ENCODE data around the gene GP1BB.
"Not testable (repeated sequence)": the region's sequence is repeated elsewhere in the genome, so short reads cannot be mapped to it uniquely, and the experiment has no call there.

The GP1BB gene

DNA sequence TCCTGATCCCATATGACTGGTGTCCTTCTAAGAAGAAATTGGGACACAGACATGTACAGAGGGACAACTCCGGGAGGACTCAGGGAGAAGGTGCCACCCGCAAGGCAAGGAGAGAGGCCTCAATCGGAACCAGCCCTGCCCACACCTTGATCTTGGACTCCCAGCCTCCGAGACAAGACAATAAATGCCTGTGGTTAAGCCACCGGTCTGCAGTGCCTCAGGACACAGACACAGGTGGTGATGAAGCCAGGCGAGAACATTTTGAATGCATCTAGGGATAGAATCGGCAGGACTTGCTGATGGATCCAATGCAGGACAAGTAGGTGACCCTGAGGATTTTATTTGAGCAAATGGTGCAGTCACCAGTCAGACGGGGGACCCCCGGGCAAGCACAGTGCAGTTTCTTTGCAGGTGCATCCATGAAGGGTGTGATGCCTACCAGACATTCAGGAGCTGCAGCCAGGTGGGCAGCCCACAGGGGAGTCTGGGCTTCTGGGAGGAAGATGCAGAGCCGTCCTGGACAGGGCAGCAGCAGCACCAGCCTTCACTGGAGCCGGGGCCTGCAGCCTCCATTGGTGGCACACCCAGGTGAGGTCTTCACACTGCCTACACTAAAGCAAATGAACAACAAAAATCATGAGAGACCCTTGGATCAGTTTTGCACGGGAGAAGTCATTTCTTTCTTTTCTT is 29.2 kb upstream of the GP1BB start:
- DNase-seq: no peak

DNA sequence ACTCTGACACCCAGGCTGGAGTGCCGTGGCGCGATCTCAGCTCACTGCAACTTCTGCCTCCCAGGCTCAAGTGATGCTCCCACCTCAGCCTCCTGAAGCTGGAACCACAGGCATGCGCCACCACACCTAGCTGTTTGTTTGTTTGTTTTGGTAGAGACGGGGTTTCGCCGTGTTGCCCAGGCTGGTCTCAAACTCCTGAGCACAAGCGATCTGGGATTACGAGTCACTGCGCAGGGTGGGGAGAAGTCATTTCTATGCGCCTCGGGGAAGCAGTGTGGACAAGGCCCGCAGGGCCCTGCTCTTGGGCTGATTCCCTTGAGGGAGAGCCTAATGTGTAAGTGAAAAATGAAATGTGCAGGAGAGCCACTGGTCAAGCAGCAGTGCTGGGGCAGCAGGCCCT is 28.6 kb upstream of the GP1BB start:
- DNase-seq: no peak

DNA sequence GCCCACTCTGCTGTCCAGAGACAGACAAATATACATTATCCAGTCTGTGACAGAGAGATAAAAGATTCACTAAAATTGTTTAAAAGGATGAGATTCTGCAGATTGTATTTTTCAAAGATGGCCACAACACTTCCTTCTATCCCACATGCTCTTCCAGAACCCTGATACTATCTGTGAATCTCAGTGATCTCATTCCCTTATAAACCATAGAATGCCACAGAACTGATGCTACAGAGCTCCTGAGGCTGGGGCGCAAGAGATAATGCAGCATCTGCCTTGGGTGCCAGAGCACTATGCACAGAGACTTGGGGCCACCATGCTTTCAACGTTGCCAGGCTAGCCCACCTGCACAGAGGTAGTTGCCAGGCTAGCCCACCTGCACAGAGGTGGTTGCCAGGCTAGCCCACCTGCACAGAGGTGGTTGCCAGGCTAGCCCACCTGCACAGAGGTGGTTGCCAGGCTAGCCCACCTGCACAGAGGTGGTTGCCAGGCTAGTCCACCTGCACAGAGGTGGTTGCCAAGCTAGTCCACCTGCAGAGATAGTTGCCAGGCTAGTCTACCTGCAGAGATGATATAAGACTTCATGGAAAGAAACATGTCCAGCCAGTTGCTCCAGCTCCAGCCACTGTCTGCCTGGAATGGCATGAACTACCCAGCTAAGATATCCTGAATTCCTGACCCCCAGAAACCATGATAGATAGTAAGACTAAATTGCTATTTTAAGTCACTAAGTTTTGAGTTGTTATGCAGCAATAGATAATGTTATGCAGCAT is 26.6 kb upstream of the GP1BB start:
- no peak for DNase-seq

DNA sequence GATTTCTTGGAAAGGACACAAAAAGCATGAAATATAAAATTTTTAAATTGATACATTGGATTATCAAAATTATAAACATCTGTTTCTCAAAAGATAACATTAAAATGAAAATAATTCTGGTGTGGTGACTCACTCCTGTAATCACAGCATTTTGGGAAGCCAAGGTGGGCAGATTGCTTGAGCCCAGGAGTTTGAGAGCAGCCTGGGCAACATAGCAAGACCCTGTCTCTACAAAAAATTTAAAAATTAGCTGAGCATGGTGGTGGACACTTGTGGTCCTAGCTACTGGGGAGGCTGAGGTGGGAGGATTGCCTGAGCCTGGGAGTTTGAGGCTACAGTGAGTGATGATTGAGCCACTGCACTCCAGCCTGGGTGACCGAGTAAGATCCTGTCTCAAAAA is 25.5 kb upstream of the GP1BB start:
- not testable (repeated sequence) for DNase-seq

DNA sequence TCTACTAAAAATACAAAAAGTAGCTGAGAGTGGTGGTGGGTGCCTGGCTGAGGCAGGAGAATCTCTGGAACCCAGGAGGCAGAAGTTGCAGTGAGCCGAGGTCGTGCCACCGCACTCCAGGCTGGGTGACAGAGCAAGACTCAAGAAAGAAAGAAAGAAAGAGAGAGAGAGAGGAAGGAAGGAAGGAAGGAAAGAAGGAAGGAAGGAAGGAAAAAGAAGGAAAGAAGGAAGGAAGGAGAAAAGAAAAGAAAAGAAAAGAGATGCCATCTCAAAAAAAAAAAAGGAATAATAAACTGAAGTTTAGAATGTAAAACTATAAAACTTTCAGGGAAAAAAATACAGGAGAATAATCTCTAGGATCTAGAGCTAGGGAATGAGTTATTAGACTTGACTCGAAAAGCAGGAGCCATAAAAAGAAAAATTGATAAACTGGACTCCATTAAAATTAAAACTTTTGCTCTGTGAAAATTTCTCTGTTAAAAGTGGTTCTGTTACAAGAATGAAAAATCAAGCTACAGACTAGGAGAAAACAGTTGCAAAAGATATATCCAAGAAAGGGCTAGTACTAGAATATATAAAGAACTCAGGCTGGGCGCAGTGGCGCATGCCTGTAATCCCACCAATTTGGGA is 22.4 kb upstream of the GP1BB start:
- no peak for DNase-seq

DNA sequence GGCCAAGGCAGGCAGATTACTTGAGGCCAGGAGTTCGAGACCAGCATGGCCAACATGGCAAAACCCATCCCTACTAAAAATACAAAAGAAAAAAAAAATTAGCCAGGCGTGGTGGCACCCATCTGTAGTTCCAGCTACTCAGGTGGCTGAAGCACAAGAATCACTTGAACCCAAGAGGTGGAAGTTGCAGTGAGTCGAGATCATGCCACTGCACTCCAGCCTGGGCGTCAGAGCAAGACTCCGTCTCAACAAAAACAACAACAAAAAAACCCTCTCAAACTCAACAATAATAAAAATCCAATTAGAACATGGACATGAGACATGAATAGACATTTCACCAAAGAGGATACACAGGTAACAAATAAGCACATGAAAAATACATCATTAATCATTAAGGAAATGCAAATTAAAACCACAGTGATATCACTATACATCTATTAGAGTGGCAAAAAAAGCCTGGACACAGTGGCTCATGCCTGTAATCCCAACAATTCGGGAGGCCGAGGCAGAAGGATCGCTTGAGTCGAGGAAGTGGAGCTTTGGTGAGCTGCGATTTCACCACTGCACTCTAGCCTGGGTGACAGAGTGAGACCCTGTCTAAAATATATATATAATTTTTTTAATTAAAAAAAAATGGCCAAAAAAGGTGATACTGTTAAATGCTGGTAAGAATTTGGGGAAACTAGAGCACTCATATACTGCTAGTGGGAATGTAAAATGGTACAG is 21.8 kb upstream of the GP1BB start:
- no peak for DNase-seq

DNA sequence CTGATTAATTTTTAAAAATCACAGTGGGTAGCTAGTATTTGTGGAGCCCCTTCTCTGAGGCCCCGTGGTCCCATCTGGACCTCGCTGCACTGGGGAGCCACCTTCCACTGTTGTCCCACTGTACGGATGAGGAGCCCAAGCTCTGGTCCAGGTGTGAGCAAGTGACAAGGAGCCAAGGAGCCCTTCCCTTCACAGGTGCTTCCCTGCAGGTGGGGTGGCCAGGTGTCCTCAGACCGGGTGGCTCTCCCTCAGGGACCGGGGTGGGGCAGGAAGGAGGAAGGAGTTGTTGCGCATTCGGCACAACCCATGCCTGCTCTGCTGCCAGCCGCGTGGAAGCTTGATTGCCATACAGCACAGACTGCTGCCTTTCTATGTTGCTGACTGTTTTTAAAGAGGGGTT is 19.5 kb upstream of the GP1BB start:
- no peak for DNase-seq

DNA sequence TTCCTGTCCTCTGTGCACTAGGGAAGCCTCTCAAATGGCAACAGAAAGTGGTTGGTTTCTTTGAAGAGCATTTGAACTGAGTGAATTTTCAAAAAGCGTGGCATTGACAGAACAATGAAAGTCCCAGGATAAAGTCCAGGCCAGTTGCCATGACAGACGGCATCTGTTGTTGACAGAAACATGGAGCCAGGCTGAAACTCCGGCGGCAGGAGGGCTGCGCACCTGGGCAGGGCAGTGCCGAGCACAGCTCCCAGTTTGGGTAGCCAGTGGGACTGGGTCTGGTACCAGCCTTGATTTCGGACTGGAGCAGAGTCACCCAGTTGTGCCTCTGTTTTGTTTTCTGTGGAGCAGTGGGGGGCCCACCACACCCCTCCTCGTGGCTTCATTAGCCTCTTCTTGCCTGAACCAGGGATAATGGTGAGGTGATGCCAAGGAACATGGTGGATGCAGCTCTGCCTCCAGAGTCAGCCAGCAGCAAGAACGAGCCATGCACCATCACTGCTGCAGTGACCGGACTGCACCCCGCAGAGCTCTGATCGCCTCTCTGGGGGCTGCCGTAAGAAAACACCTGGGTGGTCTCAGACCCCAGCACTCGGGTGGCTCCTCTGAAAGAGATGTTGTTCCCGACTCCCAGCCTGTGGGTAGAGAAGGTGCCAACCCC is 18.9 kb upstream of the GP1BB start:
- no peak for DNase-seq

DNA sequence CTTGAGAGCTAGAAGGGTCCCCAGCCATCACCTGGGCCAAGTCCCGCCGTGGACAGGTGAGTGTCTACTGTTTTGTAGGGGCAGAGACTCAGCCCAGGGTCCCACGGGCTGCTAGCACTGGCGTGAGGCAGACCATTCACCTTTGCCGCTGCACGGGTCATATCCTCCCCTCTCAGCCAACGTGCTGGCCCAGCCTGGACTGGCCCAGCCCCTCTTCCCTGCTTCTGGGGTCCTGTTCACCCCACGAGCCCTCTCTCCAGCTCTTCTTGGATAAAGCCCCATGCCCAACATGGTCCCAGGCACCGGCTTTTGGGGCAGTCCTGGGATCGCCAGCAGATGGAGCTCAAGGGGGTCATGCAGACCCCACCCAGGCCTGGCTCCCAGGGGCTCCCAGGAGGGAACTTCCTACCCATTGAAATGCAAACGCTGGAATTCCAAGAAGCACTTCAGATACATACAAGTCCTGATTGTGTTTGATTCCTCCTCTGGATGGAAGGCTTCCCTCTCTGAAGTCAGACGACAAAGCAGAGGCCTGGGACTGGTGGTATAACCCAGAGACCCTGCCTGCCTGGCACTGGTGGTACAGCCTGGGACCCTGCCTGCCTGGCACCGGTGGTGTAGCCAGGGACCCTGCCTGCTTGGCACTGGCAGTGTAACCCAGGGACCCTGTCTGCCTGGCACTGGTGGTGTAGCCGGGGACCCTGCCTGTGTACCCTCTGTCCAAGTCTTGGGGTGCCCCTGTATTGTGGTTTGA is 18.0 kb upstream of the GP1BB start:
- DNase-seq: no peak

DNA sequence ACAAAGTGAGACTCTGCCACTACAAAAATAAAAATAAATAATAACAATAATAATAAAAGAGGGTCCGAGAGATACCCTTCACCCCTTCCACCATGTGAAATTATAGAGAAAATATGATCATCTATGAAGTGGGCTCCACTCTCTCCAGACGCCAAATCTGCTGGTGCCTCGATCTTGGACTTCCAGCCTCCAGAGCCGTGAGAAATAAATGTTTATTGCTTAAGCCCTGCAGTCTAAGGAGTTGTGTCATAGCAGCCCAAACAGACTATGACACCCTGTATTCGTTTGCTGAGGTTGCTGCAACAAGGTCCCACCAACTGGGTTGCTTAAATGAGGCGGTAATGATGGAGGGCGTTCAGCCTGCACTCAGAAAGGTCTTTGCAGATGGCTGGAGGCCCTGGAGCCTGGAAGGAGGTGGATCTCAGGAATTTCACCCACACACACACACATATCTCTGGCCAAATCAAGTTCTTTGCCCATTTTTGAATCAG is 16.6 kb upstream of the GP1BB start:
- no peak for DNase-seq

DNA sequence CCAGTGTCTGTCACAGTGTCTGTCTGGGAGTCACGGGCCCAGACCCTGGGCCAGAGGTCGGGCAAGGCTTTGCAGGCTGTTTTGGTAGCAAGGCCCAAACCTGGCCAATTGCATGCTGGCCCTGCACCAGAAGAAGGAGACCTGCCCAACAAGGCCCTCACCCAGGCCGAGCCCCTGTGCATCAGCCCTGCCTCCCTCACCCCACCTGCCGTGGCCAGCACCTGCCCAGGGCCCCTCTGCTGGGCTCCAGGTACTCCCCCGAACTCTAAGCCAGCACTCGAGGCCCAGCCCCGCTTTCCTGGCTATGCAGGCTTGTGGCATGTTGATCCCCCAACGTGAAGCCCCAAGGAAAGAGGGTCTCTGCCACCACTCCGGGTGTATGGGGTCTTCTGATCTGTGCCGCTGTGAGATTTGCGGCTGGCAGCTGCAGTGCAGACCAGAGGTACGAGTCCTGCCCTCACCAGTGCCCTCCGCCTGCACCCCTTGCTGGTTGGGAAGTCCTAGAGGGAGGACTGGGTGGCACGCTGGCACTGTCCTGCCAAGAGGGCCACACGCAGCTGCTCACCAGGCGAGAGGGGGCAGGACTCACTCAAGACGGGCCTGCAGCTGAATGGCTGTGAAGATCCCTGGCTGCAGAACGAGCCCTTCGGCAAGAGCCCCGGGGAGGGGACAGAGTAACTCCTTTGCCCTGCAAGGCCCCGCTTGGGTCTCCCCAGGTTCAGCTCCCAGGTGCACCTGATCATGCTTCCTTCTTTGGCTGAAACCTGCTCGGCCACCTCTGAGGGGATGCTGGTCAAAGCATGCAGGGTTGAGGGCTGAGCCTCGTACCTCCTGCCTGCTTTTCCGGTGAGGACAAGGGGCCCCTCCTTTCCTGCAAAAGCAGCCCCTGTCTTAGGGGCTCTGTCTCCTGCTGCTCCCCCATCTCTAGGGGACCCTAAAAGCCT is 15.7 kb upstream of the GP1BB start:
- no peak for DNase-seq

DNA sequence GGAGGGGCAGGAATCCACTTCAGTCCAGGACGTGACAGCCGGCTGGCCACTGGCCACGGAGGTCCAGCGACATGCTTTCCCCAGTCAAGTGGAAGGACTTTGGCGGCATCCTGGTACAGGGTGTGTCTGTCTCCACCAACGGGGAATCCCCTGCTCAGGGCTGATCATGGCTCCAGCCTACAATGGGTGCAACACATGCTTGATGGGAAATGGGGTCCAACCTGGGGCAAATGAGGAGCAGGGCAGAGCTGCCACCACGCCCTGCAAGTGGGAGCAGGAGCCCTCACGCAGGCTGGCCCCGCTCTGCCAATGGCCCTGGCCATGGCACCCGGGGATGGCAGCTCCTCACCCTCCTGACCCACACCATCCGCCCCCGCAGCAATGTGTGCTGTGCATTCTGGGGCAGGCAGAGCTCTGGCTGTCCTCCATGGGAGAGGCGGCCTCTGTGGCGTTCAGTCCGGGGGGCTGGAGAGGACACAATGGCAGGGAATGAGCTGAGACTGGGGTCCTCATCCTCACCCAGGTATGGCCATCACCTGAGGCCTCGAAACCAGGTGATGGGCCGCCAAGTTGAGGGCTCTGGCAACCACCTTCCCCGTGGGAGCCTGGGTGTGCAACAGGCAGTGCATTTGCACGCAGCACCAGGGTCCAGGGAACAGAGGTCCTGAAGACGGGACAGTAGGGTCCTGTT is 14.9 kb upstream of the GP1BB start:
- DNase-seq: no peak

DNA sequence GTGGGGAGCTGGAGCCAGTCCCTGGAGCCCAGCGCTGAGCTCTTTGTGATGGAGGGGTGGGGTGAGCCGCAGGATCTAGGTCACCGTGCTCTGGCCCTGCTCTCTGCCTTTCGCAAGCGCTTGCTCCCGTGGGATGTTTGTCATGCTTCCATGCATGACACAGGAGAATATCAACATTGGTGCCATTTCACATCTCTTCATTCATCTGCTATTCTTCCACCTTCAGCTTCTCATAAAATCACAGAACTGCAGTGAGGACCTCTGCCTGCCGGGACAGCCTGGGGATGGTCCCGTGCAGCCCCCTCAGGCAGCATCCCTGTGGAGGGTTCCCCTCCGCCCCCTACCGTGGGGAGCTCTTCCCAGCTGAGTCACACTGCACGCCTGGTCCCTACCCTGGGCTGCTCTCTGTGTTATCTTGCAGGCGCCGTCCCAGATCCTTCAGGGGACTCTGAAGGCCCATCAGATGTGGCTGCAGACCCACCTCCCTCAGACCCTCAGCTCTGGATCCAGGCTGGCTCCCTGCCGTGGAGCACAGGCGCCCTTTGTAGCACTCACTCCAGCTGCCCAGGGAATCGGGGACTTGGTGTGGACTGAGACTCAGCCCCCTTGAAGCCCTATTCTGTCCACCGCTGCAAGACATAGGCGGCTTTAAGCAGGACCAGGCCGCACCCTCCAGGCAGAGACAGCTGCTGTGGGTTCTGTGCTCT is 14.1 kb upstream of the GP1BB start:
- no peak for DNase-seq

DNA sequence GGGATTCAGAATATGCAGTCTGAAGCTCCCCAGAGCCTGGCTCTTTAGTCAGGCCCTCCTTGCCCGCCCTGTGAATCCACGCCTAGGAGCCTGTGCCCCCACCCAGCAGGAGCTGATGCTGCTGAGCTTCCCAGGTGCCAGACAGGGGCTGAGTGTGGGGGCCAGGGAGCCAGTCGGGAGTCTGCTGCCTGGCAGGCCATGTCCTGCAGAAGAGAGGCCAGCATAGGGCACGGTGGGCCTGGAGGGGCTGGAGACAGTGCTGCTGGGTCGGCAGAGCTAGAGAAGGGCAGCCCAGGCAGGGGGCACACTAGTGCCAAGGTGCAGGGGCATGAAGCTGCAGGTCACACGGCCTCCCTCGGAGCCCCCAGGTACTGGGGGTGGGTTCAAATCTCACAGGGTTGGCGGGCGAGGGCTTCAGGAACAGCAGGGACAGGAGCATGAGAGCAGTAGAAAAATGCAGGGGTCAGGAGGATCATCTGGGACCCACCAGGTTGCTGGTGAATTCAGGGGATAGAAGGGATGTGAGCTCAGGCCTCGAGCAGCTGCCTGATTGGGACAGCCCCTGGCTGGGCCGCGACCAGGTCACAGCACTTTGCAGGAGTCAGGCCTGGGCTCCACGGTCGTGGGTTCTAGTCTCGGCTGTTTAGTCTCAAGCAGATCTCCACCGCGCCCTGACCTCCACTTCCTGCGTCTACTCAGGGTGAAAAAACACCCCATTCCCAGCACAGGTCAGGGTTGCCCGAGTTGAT is 13.1 kb upstream of the GP1BB start:
- no peak for DNase-seq

DNA sequence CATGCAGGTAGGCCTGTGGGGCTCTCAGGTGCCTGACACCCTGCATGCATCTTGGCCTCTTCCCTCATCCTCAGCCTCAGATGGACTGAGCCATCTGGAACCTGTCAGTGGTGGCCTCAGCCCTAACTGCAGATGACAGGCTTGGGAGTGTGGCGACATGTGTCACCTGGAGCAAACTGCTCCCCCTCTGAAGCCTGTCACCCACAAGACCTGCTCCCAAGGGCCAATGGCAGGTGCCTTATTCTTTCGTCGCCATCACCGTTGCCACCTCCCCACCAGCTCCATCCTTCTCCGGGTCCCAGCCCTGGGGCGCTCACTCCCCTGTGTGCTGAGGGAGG is 12.6 kb upstream of the GP1BB start:
- no peak for DNase-seq

DNA sequence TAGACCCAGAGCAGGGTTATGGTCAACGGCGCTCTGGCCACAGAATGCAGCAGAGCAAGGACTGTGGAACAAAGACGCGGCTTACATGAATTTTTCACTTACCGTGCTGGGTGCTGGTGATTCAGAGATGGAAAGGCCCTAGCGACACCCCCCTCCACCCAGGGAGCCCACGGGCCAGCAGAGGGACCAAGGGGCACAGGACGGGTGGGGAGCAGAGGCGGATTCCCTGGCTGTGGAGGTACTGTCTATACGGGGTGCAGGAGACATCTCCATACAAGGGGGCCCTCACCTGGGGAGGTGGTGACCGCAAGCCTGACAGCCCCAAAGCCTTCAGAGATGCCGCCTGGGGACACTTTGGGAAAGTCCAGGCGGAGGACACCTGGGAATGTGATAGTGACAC is 10.1 kb upstream of the GP1BB start:
- no peak for DNase-seq

DNA sequence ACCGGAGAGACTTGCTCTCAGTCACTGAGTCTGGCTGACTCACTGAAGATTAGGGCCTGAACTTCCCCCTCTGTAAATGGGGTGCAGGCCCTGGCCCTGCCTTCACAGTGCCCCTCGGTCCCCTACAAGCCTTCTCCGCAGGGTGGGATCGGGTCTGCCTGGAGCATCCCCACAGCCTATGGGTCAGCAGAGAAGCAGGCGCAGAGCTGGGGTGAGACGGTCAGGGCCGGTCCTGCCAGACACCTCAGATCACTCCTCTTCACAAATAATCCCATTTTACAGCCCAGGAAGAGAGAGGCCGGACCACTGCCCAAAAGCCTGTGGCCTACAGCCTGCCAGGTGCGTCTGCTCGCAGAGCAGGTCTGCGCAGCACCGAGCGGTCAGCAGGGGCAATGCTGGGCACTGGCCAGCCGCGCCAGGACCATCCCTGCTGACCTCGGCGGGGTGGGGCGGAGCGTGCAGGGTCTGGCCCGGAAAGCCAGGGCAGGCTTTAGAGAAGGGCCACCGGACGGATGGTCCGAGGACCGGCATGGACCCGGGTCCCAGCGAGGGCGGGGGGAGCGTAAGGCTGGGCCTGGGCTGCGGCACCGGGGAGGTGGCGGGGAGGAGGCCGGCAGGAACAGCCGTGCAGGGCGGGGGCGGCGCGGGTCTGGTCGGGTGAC is 9.6 kb upstream of the GP1BB start:
- DNase-seq: no peak
